DMS53 treated with DMSO at 0.1 percent for 48 hours (cell line): ENCODE results near the gene LRRC4.
A peak's percentile ranks its signal among the peaks of the same experiment; 100 is the strongest.

ENCODE experiments used
- DNase-seq: peaks from one replicate; lab custom pipeline; 2025; ENCODE audit not compliant: unreplicated experiment; lab: John Stamatoyannopoulos, UW

The LRRC4 gene

DNA sequence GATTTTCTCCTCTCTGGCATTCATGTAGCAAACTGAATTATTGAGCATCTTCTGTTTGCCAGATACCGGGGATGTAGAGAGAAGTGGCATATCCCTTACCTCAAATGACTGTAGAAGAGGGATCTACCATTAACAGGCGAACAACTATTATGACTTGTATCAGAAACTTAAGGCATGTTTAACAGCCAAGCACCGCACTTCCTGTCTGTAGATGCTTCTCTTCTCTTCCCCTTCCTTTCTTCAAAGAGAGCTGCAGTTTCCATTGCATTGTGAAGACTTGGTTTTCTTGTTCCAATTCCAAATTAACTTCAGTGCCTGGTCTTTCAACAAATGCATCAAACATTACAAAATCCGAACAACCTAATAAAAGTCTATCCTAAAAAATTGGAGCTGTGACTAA is 49.3 kb downstream of the LRRC4 start:
- DNase-seq: no peak

GRCh38 chr7:127980901-127981300 is 50.3 kb downstream of the LRRC4 start:
- DNase-seq: no peak

DNA sequence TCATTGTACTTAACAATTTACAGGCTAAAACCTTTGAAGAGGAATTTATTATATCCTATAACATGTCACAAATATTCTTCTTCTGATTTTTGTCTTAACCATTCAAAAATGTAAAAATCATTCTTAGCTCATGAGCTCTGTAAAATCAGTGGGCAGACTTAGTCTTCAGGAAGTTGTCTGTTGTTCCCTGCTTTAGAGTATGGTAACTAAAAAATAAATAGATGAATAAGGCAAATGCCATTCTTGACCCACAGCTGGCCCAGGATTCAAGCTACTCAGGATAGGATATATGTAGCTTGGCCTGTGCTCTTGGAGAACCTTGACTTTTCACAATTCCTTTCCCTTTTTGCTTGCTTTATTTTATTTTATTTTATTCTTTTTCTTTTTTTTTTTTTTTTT is 51.5 kb downstream of the LRRC4 start:
- no peak for DNase-seq

GRCh38 chr7:127979113-127979727 is 52.0 kb downstream of the LRRC4 start:
- DNase-seq: peak; percentile 4

GRCh38 chr7:127978421-127978820 is 52.8 kb downstream of the LRRC4 start:
- DNase-seq: no peak
